ENCODE data around the gene CLDN20.

Gene CLDN20

DNA sequence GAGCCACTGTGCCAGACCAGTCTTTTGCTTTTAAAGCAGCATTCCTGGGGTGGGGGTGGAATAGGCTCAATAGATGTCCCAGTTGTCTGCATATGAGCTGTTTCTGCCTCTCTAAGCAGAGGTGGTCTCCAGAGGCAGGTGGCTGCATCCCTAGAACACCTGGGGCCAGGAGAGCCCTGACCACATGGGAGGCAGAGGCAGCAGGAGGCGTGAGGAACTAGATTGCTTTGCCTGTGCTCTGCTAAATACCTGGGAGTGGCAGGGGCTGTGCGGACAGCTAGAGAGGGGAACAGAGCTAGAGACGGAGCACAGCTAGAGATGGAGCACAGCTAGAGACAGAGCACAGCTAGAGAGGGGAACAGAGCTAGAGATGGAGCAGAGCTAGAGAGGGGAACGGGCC lies 29.1 kb upstream of the CLDN20 start:
- Mint-ChIP-seq H3K27ac (no peak overlapping the region), H3K4me3 (no peak overlapping the region), H3K36me3 (peaks cover 3% of the 10 kb centered on the region), H3K4me1 (ENCODE audit: low read depth) (no peaks in the 10 kb centered on the region), H3K27me3 (peaks cover 6% of the 10 kb centered on the region), H3K9me3 (ENCODE audit: low read depth) (peaks cover 3% of the 10 kb centered on the region)

DNA sequence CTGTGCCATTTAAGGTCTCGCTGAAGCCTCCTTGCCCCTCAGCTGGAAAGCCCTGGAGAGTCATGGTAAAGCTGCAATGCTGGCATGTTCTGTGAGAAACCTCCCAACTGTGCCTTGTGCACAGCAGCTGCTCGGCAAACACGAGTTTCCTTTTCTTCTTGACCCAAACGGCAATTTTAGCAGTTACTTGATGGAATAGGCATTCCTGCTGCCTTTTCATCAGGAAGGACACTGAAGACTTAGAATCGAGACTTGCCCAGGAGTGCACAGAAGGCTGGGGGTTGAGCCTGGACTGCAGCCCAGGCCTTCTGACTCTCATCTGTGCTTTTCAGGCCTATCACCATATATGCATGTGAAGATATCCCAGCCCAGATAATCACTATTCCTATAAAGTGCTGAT lies 28.7 kb upstream of the CLDN20 start:
- Mint-ChIP-seq H3K27me3 (peaks cover 6% of the 10 kb centered on the region), H3K9me3 (ENCODE audit: low read depth) (peaks cover 3% of the 10 kb centered on the region), H3K27ac (no peak overlapping the region), H3K4me3 (no peak overlapping the region), H3K36me3 (peaks cover 2% of the 10 kb centered on the region), H3K4me1 (ENCODE audit: low read depth) (no peaks in the 10 kb centered on the region)

DNA sequence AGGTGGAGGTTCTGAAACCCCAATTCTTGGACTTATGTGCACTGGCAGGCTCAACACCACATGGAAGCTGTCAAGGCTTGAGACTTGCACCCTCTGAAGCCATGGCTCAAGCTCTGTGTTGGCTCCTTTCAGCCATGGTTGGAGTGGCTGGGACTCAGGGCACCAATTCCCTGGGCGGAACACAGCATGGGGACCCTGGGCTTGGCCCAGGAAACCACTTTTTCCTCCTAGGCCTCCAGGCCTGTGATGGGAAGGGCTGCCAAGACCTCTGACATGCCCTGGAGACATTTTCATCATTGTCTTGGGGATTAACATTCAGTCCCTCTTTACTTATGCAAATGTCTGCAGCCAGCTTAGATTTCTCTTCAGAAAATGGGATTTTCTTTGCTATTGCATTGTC lies 26.2 kb upstream of the CLDN20 start:
- no peak overlapping the region for H3K4me3 Mint-ChIP-seq

DNA sequence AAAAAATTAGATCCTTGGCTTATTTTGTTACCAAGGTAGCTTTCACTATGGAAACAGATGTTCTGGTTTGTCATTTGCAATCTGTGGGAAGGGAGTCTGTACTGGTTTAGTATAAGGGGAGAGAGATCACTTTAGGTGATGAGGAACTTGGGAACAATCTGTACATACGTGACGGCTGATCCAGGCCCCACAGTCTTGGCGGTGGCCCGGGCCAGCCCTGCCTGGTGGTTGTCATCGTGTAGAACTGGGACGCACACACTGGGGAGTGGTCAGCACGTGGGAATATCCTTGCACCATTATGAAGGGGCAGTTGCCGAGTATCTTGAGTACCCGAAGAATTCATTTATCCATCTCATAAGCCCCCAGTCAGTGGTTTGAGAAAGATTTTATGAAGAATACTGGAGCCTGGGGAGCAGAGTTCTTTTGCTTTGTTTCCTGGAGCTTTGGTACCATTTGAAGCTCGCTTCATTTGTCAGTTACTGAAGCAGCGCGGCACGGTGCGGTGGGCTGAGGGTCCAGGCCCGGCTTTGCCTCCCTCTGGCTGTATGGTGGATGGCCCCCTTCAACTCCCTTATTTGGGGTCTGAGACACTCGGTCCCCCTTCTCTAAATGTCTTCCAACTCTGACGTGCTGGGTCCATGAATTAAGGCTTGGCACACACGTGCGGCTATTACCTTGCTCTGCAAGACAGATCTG lies 22.8 kb upstream of the CLDN20 start:
- no peaks in the 10 kb centered on the region for H3K4me1 Mint-ChIP-seq (ENCODE audit: low read depth)
- peaks cover 3% of the 10 kb centered on the region for H3K27me3 Mint-ChIP-seq
- no peaks in the 10 kb centered on the region for H3K36me3 Mint-ChIP-seq
- H3K4me3 Mint-ChIP-seq = no peak overlapping the region
- no peak overlapping the region for H3K27ac Mint-ChIP-seq
- no peaks in the 10 kb centered on the region for H3K9me3 Mint-ChIP-seq (ENCODE audit: low read depth)

More for the DNA sequence above, 26.2 kb upstream of the CLDN20 start:
- Mint-ChIP-seq H3K9me3 (ENCODE audit: low read depth) (no peaks in the 10 kb centered on the region), H3K27ac (no peak overlapping the region), H3K27me3 (peaks cover 6% of the 10 kb centered on the region), H3K36me3 (no peaks in the 10 kb centered on the region), H3K4me1 (ENCODE audit: low read depth) (no peaks in the 10 kb centered on the region)

DNA sequence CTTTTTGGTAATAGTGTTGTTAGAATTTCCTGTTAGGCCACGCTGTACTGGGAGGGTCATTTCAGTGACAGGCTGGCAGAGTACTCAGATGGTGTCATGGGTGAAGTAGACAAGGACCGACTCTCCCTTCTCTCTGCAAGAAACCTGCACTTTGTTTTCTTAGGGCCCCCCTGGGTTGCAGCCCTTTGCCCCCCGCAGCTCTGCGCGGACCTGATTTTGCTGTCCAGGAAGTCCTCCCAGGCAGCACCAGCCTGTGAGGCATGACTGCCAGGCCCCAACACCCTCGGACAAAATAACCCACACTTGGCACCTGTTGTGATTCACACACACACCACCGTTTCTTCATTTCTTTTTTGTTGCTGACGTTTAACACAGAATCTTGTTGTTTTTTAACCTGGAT lies 21.8 kb upstream of the CLDN20 start:
- Mint-ChIP-seq H3K27ac (no peak overlapping the region), H3K36me3 (no peaks in the 10 kb centered on the region), H3K9me3 (ENCODE audit: low read depth) (no peaks in the 10 kb centered on the region)

DNA sequence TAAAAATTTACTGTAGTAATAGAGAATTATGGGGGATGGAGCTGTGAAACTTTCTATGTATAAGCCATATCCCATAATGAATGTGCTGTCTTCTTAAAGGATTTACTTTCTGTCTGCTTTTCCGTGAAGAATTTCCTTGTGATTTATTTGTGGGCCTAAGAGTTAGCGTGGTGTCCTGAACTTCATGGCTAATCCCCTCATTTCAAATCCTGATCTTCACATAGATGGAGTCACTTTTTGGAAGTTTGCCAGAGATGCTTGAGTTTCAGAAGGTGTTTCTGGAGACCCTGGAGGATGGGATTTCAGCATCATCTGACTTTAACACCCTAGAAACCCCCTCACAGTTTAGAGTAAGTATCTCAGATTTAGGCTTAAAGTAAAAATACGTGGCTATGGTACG lies 19.4 kb upstream of the CLDN20 start:
- Mint-ChIP-seq H3K27ac (no peak overlapping the region), H3K4me3 (no peak overlapping the region), H3K4me1 (ENCODE audit: low read depth) (peaks cover 2% of the 10 kb centered on the region), H3K36me3 (peaks cover 6% of the 10 kb centered on the region), H3K27me3 (no peaks in the 10 kb centered on the region), H3K9me3 (ENCODE audit: low read depth) (no peaks in the 10 kb centered on the region)

More for the DNA sequence above, 21.8 kb upstream of the CLDN20 start:
- Mint-ChIP-seq H3K4me3 (no peak overlapping the region), H3K4me1 (ENCODE audit: low read depth) (no peaks in the 10 kb centered on the region), H3K27me3 (peaks cover 3% of the 10 kb centered on the region)

DNA sequence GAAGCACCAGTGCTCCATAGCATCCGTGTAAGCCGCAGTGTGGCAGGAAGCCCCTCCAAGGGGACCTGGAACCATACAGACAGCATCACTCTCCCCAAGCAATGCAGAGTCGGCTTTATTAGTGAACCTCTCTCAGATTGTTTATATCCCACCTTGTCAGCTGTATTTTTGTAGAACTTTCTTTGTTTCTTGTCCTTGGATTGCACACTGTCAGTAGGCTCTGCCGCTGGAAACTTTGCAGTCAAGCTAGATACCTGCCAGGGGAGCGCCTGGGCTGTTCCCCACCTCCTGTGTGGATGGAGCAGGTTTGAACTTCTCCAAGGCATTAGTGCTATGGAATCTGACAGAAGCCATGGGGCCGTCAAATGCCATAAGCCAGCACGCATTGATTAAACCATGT lies 18.6 kb upstream of the CLDN20 start:
- H3K36me3 Mint-ChIP-seq = peaks cover 6% of the 10 kb centered on the region
- H3K9me3 Mint-ChIP-seq (ENCODE audit: low read depth) = no peaks in the 10 kb centered on the region
- H3K4me1 Mint-ChIP-seq (ENCODE audit: low read depth) = peaks cover 2% of the 10 kb centered on the region
- no peak overlapping the region for H3K27ac Mint-ChIP-seq
- no peaks in the 10 kb centered on the region for H3K27me3 Mint-ChIP-seq
- H3K4me3 Mint-ChIP-seq = no peak overlapping the region

DNA sequence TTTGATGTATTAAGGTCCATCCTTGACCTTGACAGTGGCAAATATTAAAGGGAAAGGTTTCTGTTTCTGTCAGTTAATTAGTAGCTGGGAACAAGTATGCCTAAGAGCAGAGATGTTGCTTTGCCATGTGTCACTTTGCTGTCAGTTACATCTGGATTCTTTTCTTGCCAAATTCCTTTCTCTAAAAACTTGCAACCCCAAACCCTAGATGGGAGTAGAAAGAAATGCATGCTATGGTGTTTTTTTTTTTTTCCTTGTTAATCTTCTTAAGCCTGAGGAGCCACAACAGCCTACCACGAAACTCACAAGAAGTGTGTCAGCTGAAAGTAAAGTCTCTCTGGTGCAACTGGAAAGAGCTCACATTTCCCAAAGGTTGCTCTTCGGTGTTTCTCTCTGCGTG lies 18.0 kb upstream of the CLDN20 start:
- peaks cover 2% of the 10 kb centered on the region for H3K4me1 Mint-ChIP-seq (ENCODE audit: low read depth)
- H3K9me3 Mint-ChIP-seq (ENCODE audit: low read depth) = no peaks in the 10 kb centered on the region
- H3K27me3 Mint-ChIP-seq = no peaks in the 10 kb centered on the region
- H3K27ac Mint-ChIP-seq = no peak overlapping the region
- H3K36me3 Mint-ChIP-seq = peaks cover 6% of the 10 kb centered on the region
- no peak overlapping the region for H3K4me3 Mint-ChIP-seq

DNA sequence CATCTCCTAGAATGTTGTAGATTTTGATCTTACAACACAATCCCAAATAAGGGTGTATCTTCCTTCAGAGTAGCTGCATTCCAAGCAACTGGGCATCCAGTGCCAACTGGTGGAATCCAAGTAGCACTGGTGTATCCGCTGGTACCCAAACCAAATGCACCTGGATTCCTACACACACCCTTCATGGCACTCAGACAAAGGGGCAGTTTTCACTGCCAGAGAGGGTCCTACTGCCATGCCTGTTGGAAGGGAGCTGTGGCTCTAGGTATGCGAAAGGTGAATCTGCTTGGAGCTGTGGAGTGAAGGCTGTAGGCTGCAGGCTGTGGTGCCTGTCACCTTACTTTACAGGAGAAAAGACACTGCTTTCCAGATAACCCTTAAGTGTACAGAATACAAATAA lies 17.0 kb upstream of the CLDN20 start:
- H3K4me1 Mint-ChIP-seq (ENCODE audit: low read depth) = peaks cover 2% of the 10 kb centered on the region
- H3K4me3 Mint-ChIP-seq = no peak overlapping the region
- no peak overlapping the region for H3K27ac Mint-ChIP-seq
- H3K9me3 Mint-ChIP-seq (ENCODE audit: low read depth) = no peaks in the 10 kb centered on the region
- H3K36me3 Mint-ChIP-seq = peaks cover 6% of the 10 kb centered on the region
- no peaks in the 10 kb centered on the region for H3K27me3 Mint-ChIP-seq

DNA sequence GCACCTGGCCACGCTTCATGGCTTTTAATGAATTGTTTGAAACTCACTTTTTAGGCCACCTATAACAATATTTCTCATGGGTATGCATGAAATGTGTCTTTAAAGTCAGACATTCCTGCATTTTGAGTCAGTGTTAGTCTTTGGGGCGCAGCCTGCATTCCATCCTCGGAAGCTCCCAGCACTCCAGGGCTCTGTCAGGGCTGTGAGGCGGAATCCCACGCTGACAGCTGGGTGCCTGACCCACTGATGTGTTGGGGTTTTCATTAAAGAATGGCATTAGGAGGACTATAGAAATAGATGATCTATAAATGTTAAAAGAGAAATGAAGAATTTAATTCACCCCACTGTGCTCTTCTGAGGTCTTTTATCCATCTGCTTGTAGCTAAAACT lies 16.2 kb upstream of the CLDN20 start:
- Mint-ChIP-seq H3K36me3 (peaks cover 6% of the 10 kb centered on the region), H3K4me1 (ENCODE audit: low read depth) (peaks cover 2% of the 10 kb centered on the region), H3K4me3 (no peak overlapping the region)

DNA sequence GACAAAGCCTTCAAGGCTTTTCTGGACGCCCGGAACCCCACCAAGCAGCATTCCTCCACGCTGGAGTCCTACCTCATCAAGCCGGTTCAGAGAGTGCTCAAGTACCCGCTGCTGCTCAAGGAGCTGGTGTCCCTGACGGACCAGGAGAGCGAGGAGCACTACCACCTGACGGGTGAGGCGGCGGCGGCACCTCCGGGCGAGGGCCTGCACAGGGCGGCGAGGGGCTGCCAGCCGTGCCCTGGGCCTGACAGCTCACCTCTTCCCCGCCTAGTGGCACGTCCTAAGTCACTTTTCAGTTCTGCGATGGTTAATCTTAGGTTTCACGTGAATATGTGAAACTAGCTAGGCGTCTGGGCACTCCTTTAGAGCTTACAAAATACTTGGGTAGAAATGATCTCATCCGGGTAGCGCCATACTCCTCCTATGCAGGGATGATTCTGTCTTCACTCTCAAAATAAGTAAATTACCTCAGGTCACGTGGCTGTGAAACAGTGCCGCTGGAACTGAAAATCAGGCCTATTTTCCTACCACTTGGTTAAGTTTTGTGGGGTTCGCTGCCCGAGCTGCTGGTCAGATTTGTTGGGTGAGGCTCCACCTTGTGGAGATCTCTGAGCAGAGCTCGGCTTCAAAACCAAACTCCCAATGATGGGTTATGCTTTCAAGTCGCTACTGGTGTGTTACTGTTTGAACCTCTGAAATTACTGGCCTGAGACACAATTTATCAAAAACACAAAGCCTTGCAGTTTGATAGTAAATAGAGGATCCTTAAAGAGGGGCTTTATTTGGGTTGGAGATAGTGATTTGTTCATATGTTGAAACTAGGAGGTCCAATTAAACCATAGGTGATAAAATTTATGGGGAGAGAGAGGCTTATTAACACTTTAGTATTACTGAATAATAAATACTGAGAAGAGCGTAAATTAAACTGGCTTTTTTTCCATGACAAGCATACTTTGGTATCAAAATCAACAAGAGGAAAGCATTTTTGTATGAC lies 15.5 kb upstream of the CLDN20 start:
- no peaks in the 10 kb centered on the region for H3K27me3 Mint-ChIP-seq
- no peak overlapping the region for H3K27ac Mint-ChIP-seq
- peaks cover 6% of the 10 kb centered on the region for H3K36me3 Mint-ChIP-seq
- H3K4me1 Mint-ChIP-seq (ENCODE audit: low read depth) = peaks cover 2% of the 10 kb centered on the region
- H3K9me3 Mint-ChIP-seq (ENCODE audit: low read depth) = no peaks in the 10 kb centered on the region
- H3K4me3 Mint-ChIP-seq = no peak overlapping the region

More for the DNA sequence above, 16.2 kb upstream of the CLDN20 start:
- Mint-ChIP-seq H3K27ac (no peak overlapping the region), H3K9me3 (ENCODE audit: low read depth) (no peaks in the 10 kb centered on the region), H3K27me3 (no peaks in the 10 kb centered on the region)

DNA sequence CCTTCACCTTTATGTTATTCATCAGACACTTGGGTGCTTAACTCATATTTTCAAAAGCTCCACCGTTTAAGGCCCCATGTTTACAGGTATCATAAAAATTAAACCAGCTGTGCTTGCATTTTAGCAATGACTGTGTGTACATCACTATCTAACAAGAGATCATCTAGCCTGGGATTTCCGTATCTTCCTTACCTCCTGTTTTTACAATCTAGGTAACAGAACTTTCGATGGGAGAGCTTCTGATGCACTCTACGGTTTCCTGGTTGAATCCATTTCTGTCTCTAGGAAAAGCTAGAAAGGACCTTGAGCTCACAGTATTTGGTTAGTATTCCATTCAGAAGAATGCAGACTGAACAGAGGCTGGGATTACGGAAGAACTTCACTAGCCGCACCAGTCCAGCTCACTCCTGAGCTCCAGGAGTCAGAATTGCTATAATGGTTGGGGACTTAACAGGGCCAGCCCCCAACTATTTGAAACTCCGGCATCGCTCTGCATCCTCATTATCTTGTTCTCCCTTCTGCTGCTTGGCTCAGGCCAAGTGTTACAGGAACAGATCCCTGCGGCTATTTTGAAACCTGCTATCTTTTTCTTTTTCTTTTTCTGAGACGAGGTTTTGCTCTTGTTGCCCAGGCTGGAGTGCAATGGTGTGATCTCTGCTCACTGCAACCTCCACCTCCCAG lies 13.0 kb upstream of the CLDN20 start:
- Mint-ChIP-seq H3K36me3 (peaks cover 11% of the 10 kb centered on the region), H3K4me3 (no peak overlapping the region), H3K27me3 (no peaks in the 10 kb centered on the region), H3K9me3 (ENCODE audit: low read depth) (no peaks in the 10 kb centered on the region), H3K27ac (peak overlapping the region; percentile 51), H3K4me1 (ENCODE audit: low read depth) (peaks cover 4% of the 10 kb centered on the region)

DNA sequence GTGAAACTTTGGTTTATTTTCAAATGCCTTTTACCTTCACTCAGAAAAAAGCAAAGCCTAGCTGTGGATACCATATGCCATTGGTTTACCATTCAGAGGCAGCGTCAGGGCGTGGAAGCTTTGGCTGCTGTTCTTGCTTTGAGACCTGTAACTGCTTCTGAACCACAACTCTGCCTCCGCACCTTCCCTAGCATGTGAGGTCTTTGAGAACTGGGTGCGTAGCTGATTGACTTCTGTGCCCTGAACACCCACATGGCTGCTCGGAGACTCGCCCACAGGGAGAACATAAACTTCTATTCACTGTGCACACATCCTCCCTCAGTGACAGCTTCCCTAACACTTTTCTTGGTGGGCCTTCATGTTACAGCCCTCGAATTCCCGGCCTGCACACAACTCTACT lies 11.2 kb upstream of the CLDN20 start:
- peak overlapping the region; percentile 50 for H3K27ac Mint-ChIP-seq
- peaks cover 12% of the 10 kb centered on the region for H3K36me3 Mint-ChIP-seq
- H3K9me3 Mint-ChIP-seq (ENCODE audit: low read depth) = no peaks in the 10 kb centered on the region
- no peaks in the 10 kb centered on the region for H3K27me3 Mint-ChIP-seq
- H3K4me3 Mint-ChIP-seq = no peak overlapping the region
- peaks cover 4% of the 10 kb centered on the region for H3K4me1 Mint-ChIP-seq (ENCODE audit: low read depth)

DNA sequence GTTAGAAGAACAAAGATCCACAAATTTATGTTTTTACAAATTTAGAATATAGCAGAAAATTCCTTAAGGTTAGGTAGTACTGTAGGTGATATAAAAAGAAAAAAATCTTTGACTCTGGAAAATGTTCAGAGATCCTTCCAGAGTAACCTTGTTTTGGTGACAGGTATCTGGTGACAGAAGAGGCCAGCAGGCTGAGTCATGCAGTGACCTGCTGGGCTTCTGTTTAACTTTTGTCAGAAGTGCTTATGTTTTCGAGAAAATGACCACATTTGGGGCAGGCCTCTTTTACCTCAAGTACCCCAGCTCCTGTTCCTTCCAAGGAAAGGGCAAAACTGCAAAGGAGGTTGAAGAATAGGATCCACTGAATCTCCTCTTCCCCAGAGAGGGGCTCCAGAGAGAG lies 10.5 kb upstream of the CLDN20 start:
- Mint-ChIP-seq H3K27ac (peak overlapping the region; percentile 50), H3K36me3 (peaks cover 10% of the 10 kb centered on the region), H3K4me3 (no peak overlapping the region), H3K9me3 (ENCODE audit: low read depth) (no peaks in the 10 kb centered on the region), H3K27me3 (no peaks in the 10 kb centered on the region), H3K4me1 (ENCODE audit: low read depth) (peaks cover 4% of the 10 kb centered on the region)

DNA sequence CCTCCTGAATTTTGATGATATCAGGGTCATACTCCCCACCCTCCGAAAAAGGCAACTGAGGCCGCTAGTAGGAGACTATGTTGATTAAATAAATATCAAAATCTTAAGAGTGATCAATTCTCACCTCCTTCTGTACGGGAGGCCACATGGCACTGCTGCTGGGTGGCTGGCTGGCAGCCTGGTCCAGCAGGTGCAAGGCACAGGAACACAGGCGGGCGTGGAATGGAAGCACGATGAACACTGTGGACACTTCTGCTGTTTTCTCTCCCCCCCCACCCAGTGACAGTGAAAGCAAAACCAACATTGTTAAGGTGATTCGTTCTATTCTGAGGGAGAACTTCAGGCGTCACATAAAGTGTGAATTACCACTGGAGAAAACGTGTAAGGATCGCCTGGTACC lies 9.7 kb upstream of the CLDN20 start:
- no peak overlapping the region for H3K4me3 Mint-ChIP-seq
- H3K27me3 Mint-ChIP-seq = no peaks in the 10 kb centered on the region
- H3K4me1 Mint-ChIP-seq (ENCODE audit: low read depth) = peaks cover 2% of the 10 kb centered on the region
- peaks cover 7% of the 10 kb centered on the region for H3K36me3 Mint-ChIP-seq
- no peaks in the 10 kb centered on the region for H3K9me3 Mint-ChIP-seq (ENCODE audit: low read depth)
- H3K27ac Mint-ChIP-seq = peak overlapping the region; percentile 50

Data from activated naive CD8-positive, alpha-beta T cell (primary cell).